ENCODE results near the gene RBPJ. TPM values are rescaled to one million over a fixed set of nuclear protein-coding genes. Genes with fewer than 3 reads are reported as not detected.

The RBPJ gene
- total RNA-seq, 2 experiments from 2014 or later: 64.1 to 72.3 TPM

- Mint-ChIP-seq H3K9me3 (no peaks in the 10 kb centered on the region), H3K36me3 (ENCODE audit: low read depth) (no peaks in the 10 kb centered on the region), H3K4me3 (no peak overlapping the region), H3K27ac (no peak overlapping the region), H3K4me1 (ENCODE audit: low read depth) (no peaks in the 10 kb centered on the region), H3K27me3 (peaks cover 5% of the 10 kb centered on the region)
- ChIA-PET POLR2A (no interaction called here), CTCF (interaction anchor here (0.5 kb wide), 1 partner anchor 8 kb away, joined by 5 read pairs; no protein-coding TSS in a partner anchor)
- no peaks in the 10 kb centered on the region for H3K27me3 ChIP-seq (ENCODE audit: control insufficient read depth in 1 of 2, insufficient read depth in 2 of 2, low read length in 2 of 2)
- H3K4me1 ChIP-seq (ENCODE audit: insufficient read depth, low read length): peaks cover 7% of the 10 kb centered on the region
- TF ChIP-seq CTCF (IDR thresholded peaks at IDR 0.05): no peak
- DNase-seq: peak in 2 of 14 experiments; percentile 18 to 23
- no peak for ATAC-seq (ENCODE audit: poor library complexity)
- intact Hi-C loops (cut with DNase I, micrococcal nuclease): no loop called here
- no peak overlapping the region for H3K27ac ChIP-seq (ENCODE audit: low read depth in 1 of 2, low read length in 2 of 2)
- no peak overlapping the region for H3K4me3 ChIP-seq (ENCODE audit: low read length)
- H3K36me3 ChIP-seq (ENCODE audit: insufficient read depth, low read length): no peaks in the 10 kb centered on the region
- no peaks in the 10 kb centered on the region for H3K9me3 ChIP-seq (ENCODE audit: control insufficient read depth in 1 of 2, insufficient read depth in 1 of 2, low read length in 2 of 2)
Observed at GRCh38 chr4:26273616-26273980, 47.2 kb upstream of the RBPJ start.

GRCh38 chr4:26275281-26275680 lies 45.5 kb upstream of the RBPJ start:
- peaks cover 7% of the 10 kb centered on the region for H3K4me1 ChIP-seq (ENCODE audit: insufficient read depth, low read length)
- ChIA-PET POLR2A (no interaction called here), CTCF (no interaction called here)
- Mint-ChIP-seq H3K27ac (no peak overlapping the region), H3K9me3 (no peaks in the 10 kb centered on the region), H3K36me3 (ENCODE audit: low read depth) (no peaks in the 10 kb centered on the region), H3K27me3 (peaks cover 5% of the 10 kb centered on the region), H3K4me1 (ENCODE audit: low read depth) (no peaks in the 10 kb centered on the region), H3K4me3 (no peak overlapping the region)
- TF ChIP-seq CTCF (IDR thresholded peaks at IDR 0.05): no peak
- DNase-seq (no peak), ATAC-seq (ENCODE audit: poor library complexity) (no peak)
- H3K27me3 ChIP-seq (ENCODE audit: control insufficient read depth in 1 of 2, insufficient read depth in 2 of 2, low read length in 2 of 2): no peaks in the 10 kb centered on the region
- no peak overlapping the region for H3K4me3 ChIP-seq (ENCODE audit: low read length)
- intact Hi-C loops (cut with DNase I, micrococcal nuclease): no loop called here
- no peak overlapping the region for H3K27ac ChIP-seq (ENCODE audit: low read depth in 1 of 2, low read length in 2 of 2)
- H3K9me3 ChIP-seq (ENCODE audit: control insufficient read depth in 1 of 2, insufficient read depth in 1 of 2, low read length in 2 of 2): no peaks in the 10 kb centered on the region
- no peaks in the 10 kb centered on the region for H3K36me3 ChIP-seq (ENCODE audit: insufficient read depth, low read length)

GRCh38 chr4:26279446-26279845 lies 41.4 kb upstream of the RBPJ start:
- ATAC-seq (ENCODE audit: poor library complexity) (no peak), DNase-seq (no peak)
- Histone ChIP-seq H3K27me3 (ENCODE audit: control insufficient read depth in 1 of 2, insufficient read depth in 2 of 2, low read length in 2 of 2) (no peaks in the 10 kb centered on the region), H3K4me1 (ENCODE audit: insufficient read depth, low read length) (no peaks in the 10 kb centered on the region), H3K36me3 (ENCODE audit: insufficient read depth, low read length) (no peaks in the 10 kb centered on the region), H3K9me3 (ENCODE audit: control insufficient read depth in 1 of 2, insufficient read depth in 1 of 2, low read length in 2 of 2) (no peaks in the 10 kb centered on the region), H3K4me3 (ENCODE audit: low read length) (no peak overlapping the region), H3K27ac (ENCODE audit: low read depth in 1 of 2, low read length in 2 of 2) (no peak overlapping the region)
- ChIA-PET CTCF (no interaction called here), POLR2A (no interaction called here)
- Mint-ChIP-seq H3K36me3 (ENCODE audit: low read depth) (no peaks in the 10 kb centered on the region), H3K4me3 (no peak overlapping the region), H3K27me3 (no peaks in the 10 kb centered on the region), H3K9me3 (no peaks in the 10 kb centered on the region), H3K4me1 (ENCODE audit: low read depth) (no peaks in the 10 kb centered on the region), H3K27ac (no peak overlapping the region)
- TF ChIP-seq CTCF (IDR thresholded peaks at IDR 0.05): no peak
- intact Hi-C loops (cut with DNase I, micrococcal nuclease): no loop called here
